SIG-M5 treated with dmso at 0.1 percent for 504 hours (cell line): ENCODE results near the gene DNTTIP2.
A peak's percentile ranks its signal among the peaks of the same experiment; 100 is the strongest.
"Not testable (repeated sequence)": the region's sequence is repeated elsewhere in the genome, so short reads cannot be mapped to it uniquely, and the experiment has no call there.

Experiments
- DNase-seq: peaks from one replicate; lab custom pipeline; 2025; ENCODE audit not compliant: unreplicated experiment; lab: John Stamatoyannopoulos, UW

DNTTIP2 gene

GRCh38 chr1:93842750-93843500 lies 36.1 kb downstream of the DNTTIP2 start:
- no peak for DNase-seq

GRCh38 chr1:93841771-93842170 lies 37.2 kb downstream of the DNTTIP2 start:
- no peak for DNase-seq

- no peak for DNase-seq
These were observed 38.0 kb downstream of the DNTTIP2 start for GRCh38 chr1:93840956-93841482.

GRCh38 chr1:93839753-93840152 lies 39.3 kb downstream of the DNTTIP2 start:
- no peak for DNase-seq

- DNase-seq = peak; percentile 49
These were observed 39.7 kb downstream of the DNTTIP2 start for GRCh38 chr1:93839307-93839706.

GRCh38 chr1:93837961-93838360 lies 41.0 kb downstream of the DNTTIP2 start:
- no peak for DNase-seq

- not testable (repeated sequence) for DNase-seq
These were observed 45.7 kb downstream of the DNTTIP2 start for GRCh38 chr1:93833293-93833692.

GRCh38 chr1:93829061-93829460 lies 49.9 kb downstream of the DNTTIP2 start:
- DNase-seq = no peak

- no peak for DNase-seq
These were observed 50.6 kb downstream of the DNTTIP2 start for GRCh38 chr1:93828367-93828755.

- no peak for DNase-seq
These were observed 51.2 kb downstream of the DNTTIP2 start for GRCh38 chr1:93827633-93828366.

- no peak for DNase-seq
These were observed 51.9 kb downstream of the DNTTIP2 start for GRCh38 chr1:93827128-93827527.

- no peak for DNase-seq
These were observed 54.2 kb downstream of the DNTTIP2 start for GRCh38 chr1:93824834-93825233.

GRCh38 chr1:93822730-93823425 lies 56.1 kb downstream of the DNTTIP2 start:
- DNase-seq = no peak

- no peak for DNase-seq
These were observed 57.4 kb downstream of the DNTTIP2 start for GRCh38 chr1:93821423-93822144.

GRCh38 chr1:93820554-93821422 lies 58.2 kb downstream of the DNTTIP2 start:
- DNase-seq = no peak

- DNase-seq = no peak
These were observed 60.4 kb downstream of the DNTTIP2 start for GRCh38 chr1:93818570-93818959.

GRCh38 chr1:93817819-93818569 lies 61.0 kb downstream of the DNTTIP2 start:
- no peak for DNase-seq

- DNase-seq = peak; percentile 90
These were observed 61.9 kb downstream of the DNTTIP2 start for GRCh38 chr1:93816970-93817678.
